Measurements from ENCODE around the gene KLF9. TPM values are rescaled to one million over a fixed set of nuclear protein-coding genes. Genes with fewer than 3 reads are reported as not detected.

The KLF9 gene
- polyA plus RNA-seq, 1 donor (not counting 4 experiments of a cell fraction or from before 2014, with no cell fraction given) = 4.5 TPM

DNA sequence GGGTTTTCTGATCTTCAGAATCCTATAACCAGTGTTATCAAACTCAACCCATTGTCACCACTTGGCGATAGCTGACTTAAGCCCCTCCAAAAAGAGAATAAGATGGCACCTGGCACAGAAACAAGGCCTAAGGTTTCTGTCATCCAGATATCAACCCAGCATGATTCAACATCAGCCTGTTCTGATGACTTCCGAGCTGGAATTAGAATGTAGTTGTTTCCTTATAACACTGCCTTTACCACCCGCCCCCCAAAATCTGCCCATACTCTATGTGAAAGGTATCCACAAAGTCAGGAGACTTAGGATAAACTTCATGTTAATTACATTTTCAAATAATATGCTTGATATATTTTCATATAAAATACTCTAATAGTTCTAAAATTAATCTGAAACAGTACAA, 5.2 kb downstream of the KLF9 start:
- H3K79me2 ChIP-seq (ENCODE audit: control insufficient read depth, insufficient read depth, low read length) = no peaks in the 10 kb centered on the region
- peaks cover 20% of the 10 kb centered on the region for H3K4me1 ChIP-seq (ENCODE audit: control insufficient read depth, extremely low read depth, insufficient read depth, low read length)
- H4K20me1 ChIP-seq (ENCODE audit: control insufficient read depth, extremely low read depth, insufficient read depth, low read length) = no peaks in the 10 kb centered on the region
- no peaks in the 10 kb centered on the region for H3K9me3 ChIP-seq (ENCODE audit: control insufficient read depth, low read depth, low read length)
- dilution Hi-C loops (cut with MboI; ENCODE audit: extremely low pct_ligation_motif_present, low sequenced_read_pairs) = no loop called here
- no peaks in the 10 kb centered on the region for H3K9me1 ChIP-seq (ENCODE audit: control insufficient read depth, extremely low read depth, insufficient read depth, low read length)
- no peaks in the 10 kb centered on the region for H3K36me3 ChIP-seq (ENCODE audit: control insufficient read depth in 2 of 2, extremely low read depth in 1 of 2, insufficient read depth in 2 of 2, low read length in 2 of 2)
- no peak overlapping the region for H3K27ac ChIP-seq (ENCODE audit: control insufficient read depth, insufficient read depth, low read length)
- H3K27me3 ChIP-seq (ENCODE audit: control insufficient read depth, extremely low read depth, insufficient read depth, low read length) = no peaks in the 10 kb centered on the region
- no peak overlapping the region for H3K9ac ChIP-seq (ENCODE audit: control insufficient read depth, extremely low read depth, insufficient read depth, low read length)
- H2AFZ ChIP-seq (ENCODE audit: control insufficient read depth, low read length) = no peak overlapping the region
- FAIRE-seq = no peak
- no peak for TF ChIP-seq EZH2 (IDR thresholded peaks at IDR 0.05; ENCODE audit: low read length)
- TF ChIP-seq, protein P1, sequence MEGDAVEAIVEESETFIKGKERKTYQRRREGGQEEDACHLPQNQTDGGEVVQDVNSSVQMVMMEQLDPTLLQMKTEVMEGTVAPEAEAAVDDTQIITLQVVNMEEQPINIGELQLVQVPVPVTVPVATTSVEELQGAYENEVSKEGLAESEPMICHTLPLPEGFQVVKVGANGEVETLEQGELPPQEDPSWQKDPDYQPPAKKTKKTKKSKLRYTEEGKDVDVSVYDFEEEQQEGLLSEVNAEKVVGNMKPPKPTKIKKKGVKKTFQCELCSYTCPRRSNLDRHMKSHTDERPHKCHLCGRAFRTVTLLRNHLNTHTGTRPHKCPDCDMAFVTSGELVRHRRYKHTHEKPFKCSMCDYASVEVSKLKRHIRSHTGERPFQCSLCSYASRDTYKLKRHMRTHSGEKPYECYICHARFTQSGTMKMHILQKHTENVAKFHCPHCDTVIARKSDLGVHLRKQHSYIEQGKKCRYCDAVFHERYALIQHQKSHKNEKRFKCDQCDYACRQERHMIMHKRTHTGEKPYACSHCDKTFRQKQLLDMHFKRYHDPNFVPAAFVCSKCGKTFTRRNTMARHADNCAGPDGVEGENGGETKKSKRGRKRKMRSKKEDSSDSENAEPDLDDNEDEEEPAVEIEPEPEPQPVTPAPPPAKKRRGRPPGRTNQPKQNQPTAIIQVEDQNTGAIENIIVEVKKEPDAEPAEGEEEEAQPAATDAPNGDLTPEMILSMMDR (optimal IDR thresholded peaks at IDR 0.05 in 1 of 3, IDR thresholded peaks at IDR 0.05 in 1 of 3, conservative IDR thresholded peaks at IDR 0.05 in 1 of 3; ENCODE audit: extremely low read depth in 1 of 3, insufficient read depth in 2 of 3, low read length in 3 of 3) = no peak
- H3K4me3 ChIP-seq (ENCODE audit: control insufficient read depth in 2 of 3, extremely low read depth in 1 of 3, insufficient read depth in 2 of 3, low read depth in 1 of 3, low read length in 3 of 3) = no peak overlapping the region
- DNase-seq (ENCODE audit: low read depth, low spot score) = no peak
- no peak overlapping the region for H3K4me2 ChIP-seq (ENCODE audit: control insufficient read depth, extremely low read depth, insufficient read depth, low read depth, low read length)

DNA sequence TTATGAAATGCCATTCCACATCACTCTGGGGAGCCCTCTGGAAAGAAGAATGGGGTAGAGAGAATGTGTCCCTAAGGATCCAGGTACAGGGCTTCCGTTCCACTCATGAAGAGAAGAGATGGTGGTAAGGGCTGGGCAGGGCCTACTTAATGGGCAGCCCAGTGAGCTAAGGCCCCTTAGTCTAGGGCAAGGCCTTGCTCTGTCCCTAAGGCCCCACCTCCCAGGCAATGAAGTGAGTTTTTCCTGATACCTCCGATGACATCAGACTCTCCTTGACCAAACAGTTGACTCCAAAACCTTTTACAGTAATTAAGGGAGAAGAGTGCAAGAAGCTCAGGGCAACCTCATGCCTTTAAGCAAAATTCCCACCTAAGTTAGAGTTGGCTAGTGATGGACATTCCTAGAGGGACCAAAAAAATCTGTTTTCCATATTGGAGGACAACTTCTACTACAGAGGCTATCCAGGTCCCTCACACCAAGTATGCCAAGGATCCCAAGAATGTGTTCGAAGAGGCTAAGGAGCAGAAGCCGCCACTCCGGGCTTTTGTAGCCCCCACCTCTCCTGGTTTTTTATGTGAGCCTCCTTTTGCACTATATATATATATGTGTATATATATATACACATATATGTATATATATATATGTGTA, 5.9 kb downstream of the KLF9 start:
- H3K79me2 ChIP-seq (ENCODE audit: control insufficient read depth, insufficient read depth, low read length) = no peaks in the 10 kb centered on the region
- peaks cover 20% of the 10 kb centered on the region for H3K4me1 ChIP-seq (ENCODE audit: control insufficient read depth, extremely low read depth, insufficient read depth, low read length)
- no peak overlapping the region for H3K27ac ChIP-seq (ENCODE audit: control insufficient read depth, insufficient read depth, low read length)
- no peak for TF ChIP-seq EZH2 (IDR thresholded peaks at IDR 0.05; ENCODE audit: low read length)
- TF ChIP-seq, protein P1 (optimal IDR thresholded peaks at IDR 0.05 in 1 of 3, IDR thresholded peaks at IDR 0.05 in 1 of 3, conservative IDR thresholded peaks at IDR 0.05 in 1 of 3; ENCODE audit: extremely low read depth in 1 of 3, insufficient read depth in 2 of 3, low read length in 3 of 3) = no peak
- no peaks in the 10 kb centered on the region for H4K20me1 ChIP-seq (ENCODE audit: control insufficient read depth, extremely low read depth, insufficient read depth, low read length)
- H3K9ac ChIP-seq (ENCODE audit: control insufficient read depth, extremely low read depth, insufficient read depth, low read length) = no peak overlapping the region
- no peaks in the 10 kb centered on the region for H3K9me3 ChIP-seq (ENCODE audit: control insufficient read depth, low read depth, low read length)
- dilution Hi-C loops (cut with MboI; ENCODE audit: extremely low pct_ligation_motif_present, low sequenced_read_pairs) = no loop called here
- DNase-seq (ENCODE audit: low read depth, low spot score) = no peak
- H3K36me3 ChIP-seq (ENCODE audit: control insufficient read depth in 2 of 2, extremely low read depth in 1 of 2, insufficient read depth in 2 of 2, low read length in 2 of 2) = no peaks in the 10 kb centered on the region
- no peaks in the 10 kb centered on the region for H3K27me3 ChIP-seq (ENCODE audit: control insufficient read depth, extremely low read depth, insufficient read depth, low read length)
- H3K4me2 ChIP-seq (ENCODE audit: control insufficient read depth, extremely low read depth, insufficient read depth, low read depth, low read length) = no peak overlapping the region
- no peak overlapping the region for H2AFZ ChIP-seq (ENCODE audit: control insufficient read depth, low read length)
- no peak for FAIRE-seq
- no peaks in the 10 kb centered on the region for H3K9me1 ChIP-seq (ENCODE audit: control insufficient read depth, extremely low read depth, insufficient read depth, low read length)
- no peak overlapping the region for H3K4me3 ChIP-seq (ENCODE audit: control insufficient read depth in 2 of 3, extremely low read depth in 1 of 3, insufficient read depth in 2 of 3, low read depth in 1 of 3, low read length in 3 of 3)

All from keratinocyte (primary cell).